K562 (cell line): ENCODE data around the gene ATG10. TPM values are rescaled to one million over a fixed set of nuclear protein-coding genes. Genes with fewer than 3 reads are reported as not detected.

Experiments
- DMBX1 ChIP-seq: fragments of 250-450 bp; sonication (Bioruptor Pico); IDR thresholded peaks from 2 replicates; pipeline ENCODE4 v1.8.0; 2022; ENCODE audit warnings: inconsistent platforms, mild to moderate bottlenecking, moderate library complexity, borderline replicate concordance
- FOXK2 ChIP-seq, 2 experiments: fragments of 450-650 bp; IDR thresholded peaks in 1 of 2; conservative IDR thresholded peaks in 1 of 2; 2 replicates each; pipeline ENCODE4 v1.6.1; 2016; ENCODE audit warnings: low read depth in 2 of 2, mild to moderate bottlenecking in 1 of 2
- GABPA ChIP-seq: fragments of 200-800 bp; sonication (Bioruptor generic); conservative IDR thresholded peaks from 2 replicates; pipeline ENCODE4 v1.6.1; 2016; ENCODE audit warnings: low read depth, missing genetic modification characterization, missing compliant biosample characterization
- KLF6 ChIP-seq: fragments of 250-450 bp; sonication (Bioruptor Pico); IDR thresholded peaks from 2 replicates; pipeline ENCODE4 v1.4.0; 2020; ENCODE audit warnings: mild to moderate bottlenecking, moderate library complexity, borderline replicate concordance
- MCM3 ChIP-seq: fragments of 450-650 bp; IDR thresholded peaks from 2 replicates; pipeline ENCODE4 v1.6.1; 2016
- NBN ChIP-seq: fragments of 450-650 bp; IDR thresholded peaks from 2 replicates; pipeline ENCODE4 v1.6.1; 2016; ENCODE audit warnings: low read depth, mild to moderate bottlenecking
- NFRKB ChIP-seq: fragments of 450-650 bp; IDR thresholded peaks from 2 replicates; pipeline ENCODE4 v1.6.1; 2016; ENCODE audit warnings: low read depth
- NKRF ChIP-seq: fragments of 450-650 bp; IDR thresholded peaks from 2 replicates; pipeline ENCODE4 v1.6.1; 2016; ENCODE audit warnings: borderline replicate concordance
- PPARD ChIP-seq: fragments of 250-450 bp; sonication (Bioruptor Pico); IDR thresholded peaks from 2 replicates; pipeline ENCODE4 v1.8.0; 2022; ENCODE audit warnings: inconsistent platforms, mild to moderate bottlenecking, moderate library complexity
- SNRNP70 ChIP-seq: fragments of 200-400 bp; formaldehyde crosslinking; optimal IDR thresholded peaks from 2 replicates; pipeline ENCODE3; 2017; ENCODE audit warnings: low read depth, low read length
- THRA ChIP-seq: fragments of 450-650 bp; IDR thresholded peaks from 2 replicates; pipeline ENCODE4 v1.6.1; 2017; ENCODE audit warnings: mild to moderate bottlenecking, moderate library complexity
- XRCC4 ChIP-seq: IDR thresholded peaks from one replicate; pipeline ENCODE4 v1.6.1; 2011; ENCODE audit not compliant: insufficient read depth, insufficient read length; ENCODE audit errors: extremely low read depth
- YBX1 ChIP-seq: fragments of 450-650 bp; IDR thresholded peaks from 2 replicates; pipeline ENCODE4 v1.7.1; 2016; ENCODE audit warnings: mild to moderate bottlenecking
- ZBTB7A ChIP-seq: IDR thresholded peaks from 2 replicates; pipeline ENCODE4 v1.6.1; 2011; ENCODE audit warnings: low read depth, mild to moderate bottlenecking, low read length, moderate library complexity, borderline replicate concordance; ENCODE audit not compliant: control insufficient read depth
- ZNF133 ChIP-seq: fragments of 250-450 bp; sonication (Bioruptor Pico); IDR thresholded peaks from 2 replicates; pipeline ENCODE4 v1.4.0; 2020; ENCODE audit warnings: mild to moderate bottlenecking
- ZNF644 ChIP-seq: fragments of 200-800 bp; sonication (Bioruptor generic); IDR thresholded peaks from 2 replicates; pipeline ENCODE4 v1.6.1; 2016; ENCODE audit warnings: low read depth, missing genetic modification characterization, missing compliant biosample characterization
- ZNF699 ChIP-seq: fragments of 250-450 bp; sonication (Bioruptor Pico); IDR thresholded peaks from 2 replicates; pipeline ENCODE4 v1.8.0; 2021; ENCODE audit warnings: mild to moderate bottlenecking, moderate library complexity; ENCODE audit not compliant: insufficient replicate concordance
- polyA plus RNA-seq, 8 experiments: library from polyadenylated mRNA; depleted of rRNA in 4 of 8; stranded (reverse) in 5 of 8; unstranded in 3 of 8; fragments of >200 nt; fragmentation: Nextera tagmentation in 2 of 8; fragmentation: Illumina TruSeq in 1 of 8; extraction: Ambion mirVana in 2 of 8; extraction: Trizol in 1 of 8; gene quantifications; 2 replicates each; pipeline versions ENCODE4 v1.2.1 to v1.2.3, GENCODE V29; 2011 to 2014; ENCODE audit warnings: inconsistent platforms in 1 of 8, missing spikeins in 1 of 8
- total RNA-seq, 7 experiments: library from RNA; depleted of rRNA in 6 of 7; stranded (reverse); fragments of >200 nt in 6 of 7; fragmentation: Illumina TruSeq in 2 of 7; extraction: Trizol in 2 of 7; gene quantifications; 2 replicates each; pipeline versions ENCODE4 v1.2.1 to v1.2.3, GENCODE V29; 2011 to 2021; ENCODE audit warnings: low replicate concordance in 1 of 7
- TF ChIP-seq, protein P1 (sequence below): fragments of 450-650 bp; IDR thresholded peaks from 2 replicates; pipeline ENCODE4 v1.6.1; 2016; ENCODE audit warnings: mild to moderate bottlenecking
- TF ChIP-seq, protein P2 (sequence below): fragments of 250-450 bp; sonication (Bioruptor Pico); IDR thresholded peaks from 2 replicates; pipeline ENCODE4 v1.8.0; 2021; ENCODE audit warnings: moderate library complexity, mild to moderate bottlenecking, inconsistent platforms
- TF ChIP-seq, protein P3 (sequence below): fragments of 250-450 bp; sonication (Bioruptor Pico); IDR thresholded peaks from 2 replicates; pipeline ENCODE4 v1.8.0; 2021; ENCODE audit warnings: moderate library complexity, mild to moderate bottlenecking, inconsistent platforms

ATG10 gene
- total and polyA plus RNA-seq, 9 of the 15 experiments (the other 6 are each of a cell fraction or from before 2014, with no cell fraction given), result 7.0 to 18.8 (median 14.6) TPM

DNA sequence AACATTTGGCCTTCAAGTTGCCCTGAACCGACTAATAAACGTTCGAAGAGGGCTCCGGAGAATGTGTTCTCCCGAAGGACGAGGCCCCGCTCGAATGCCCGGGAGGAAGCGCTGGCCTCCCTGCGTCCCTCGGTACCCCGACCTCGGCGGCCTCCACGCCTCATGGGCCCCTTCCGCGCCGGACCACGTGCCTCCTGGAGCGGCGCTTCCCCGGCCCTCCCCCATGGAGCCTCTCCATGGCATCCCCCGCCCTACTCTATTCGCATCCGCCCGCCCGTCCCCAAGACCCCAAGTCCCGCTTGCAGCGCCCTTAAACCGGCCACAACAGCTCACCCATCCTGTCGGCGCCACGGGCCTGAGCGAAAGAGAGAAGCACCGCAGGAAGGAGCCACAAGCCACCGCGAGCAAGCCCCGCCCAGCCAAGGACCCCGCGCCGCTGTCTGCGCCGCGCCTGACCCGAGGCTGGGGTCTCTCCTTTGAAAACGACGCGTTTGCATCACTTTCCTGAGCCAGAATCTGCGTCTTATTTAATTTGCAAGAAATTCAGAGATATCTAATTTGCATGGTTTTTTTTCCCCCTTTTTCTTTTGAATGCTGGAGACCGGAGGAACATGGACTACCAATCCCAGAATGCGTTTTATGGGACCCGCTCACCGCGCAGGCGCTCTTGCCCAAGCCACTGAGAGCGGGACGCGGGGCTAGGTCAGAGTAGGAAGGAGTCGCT is 306.3 kb downstream of the ATG10 start, which contains the start of gene RPS23 (continued):
- TF ChIP-seq THRA (no peak), KLF6 (CRISPR knock-in tag) (no peak), ZNF699 (CRISPR knock-in tag) (no peak), SNRNP70 (peak; percentile 73), MCM3 (no peak), ZNF644 (tag) (no peak), NKRF (peak; percentile 92), NBN (0 out of 2 replicates have a peak, but pooled peaks have one; percentile 9), NFRKB (peak; percentile 34), DMBX1 (no peak), ZBTB7A (0 out of 2 replicates have a peak, but pooled peaks have one; percentile 46), YBX1 (no peak), GABPA (peak; percentile 81), XRCC4 (no peak), PPARD (no peak), ZNF133 (CRISPR knock-in tag) (no peak), FOXK2 (conservative IDR thresholded peaks at IDR 0.05 in 1 of 2, IDR thresholded peaks at IDR 0.05 in 1 of 2; ENCODE audit: low read depth in 2 of 2) (no peak; a peak in 1 of 4 replicates)
- TF ChIP-seq, protein P1, sequence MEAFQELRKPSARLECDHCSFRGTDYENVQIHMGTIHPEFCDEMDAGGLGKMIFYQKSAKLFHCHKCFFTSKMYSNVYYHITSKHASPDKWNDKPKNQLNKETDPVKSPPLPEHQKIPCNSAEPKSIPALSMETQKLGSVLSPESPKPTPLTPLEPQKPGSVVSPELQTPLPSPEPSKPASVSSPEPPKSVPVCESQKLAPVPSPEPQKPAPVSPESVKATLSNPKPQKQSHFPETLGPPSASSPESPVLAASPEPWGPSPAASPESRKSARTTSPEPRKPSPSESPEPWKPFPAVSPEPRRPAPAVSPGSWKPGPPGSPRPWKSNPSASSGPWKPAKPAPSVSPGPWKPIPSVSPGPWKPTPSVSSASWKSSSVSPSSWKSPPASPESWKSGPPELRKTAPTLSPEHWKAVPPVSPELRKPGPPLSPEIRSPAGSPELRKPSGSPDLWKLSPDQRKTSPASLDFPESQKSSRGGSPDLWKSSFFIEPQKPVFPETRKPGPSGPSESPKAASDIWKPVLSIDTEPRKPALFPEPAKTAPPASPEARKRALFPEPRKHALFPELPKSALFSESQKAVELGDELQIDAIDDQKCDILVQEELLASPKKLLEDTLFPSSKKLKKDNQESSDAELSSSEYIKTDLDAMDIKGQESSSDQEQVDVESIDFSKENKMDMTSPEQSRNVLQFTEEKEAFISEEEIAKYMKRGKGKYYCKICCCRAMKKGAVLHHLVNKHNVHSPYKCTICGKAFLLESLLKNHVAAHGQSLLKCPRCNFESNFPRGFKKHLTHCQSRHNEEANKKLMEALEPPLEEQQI, result no peak
- TF ChIP-seq, protein P2, sequence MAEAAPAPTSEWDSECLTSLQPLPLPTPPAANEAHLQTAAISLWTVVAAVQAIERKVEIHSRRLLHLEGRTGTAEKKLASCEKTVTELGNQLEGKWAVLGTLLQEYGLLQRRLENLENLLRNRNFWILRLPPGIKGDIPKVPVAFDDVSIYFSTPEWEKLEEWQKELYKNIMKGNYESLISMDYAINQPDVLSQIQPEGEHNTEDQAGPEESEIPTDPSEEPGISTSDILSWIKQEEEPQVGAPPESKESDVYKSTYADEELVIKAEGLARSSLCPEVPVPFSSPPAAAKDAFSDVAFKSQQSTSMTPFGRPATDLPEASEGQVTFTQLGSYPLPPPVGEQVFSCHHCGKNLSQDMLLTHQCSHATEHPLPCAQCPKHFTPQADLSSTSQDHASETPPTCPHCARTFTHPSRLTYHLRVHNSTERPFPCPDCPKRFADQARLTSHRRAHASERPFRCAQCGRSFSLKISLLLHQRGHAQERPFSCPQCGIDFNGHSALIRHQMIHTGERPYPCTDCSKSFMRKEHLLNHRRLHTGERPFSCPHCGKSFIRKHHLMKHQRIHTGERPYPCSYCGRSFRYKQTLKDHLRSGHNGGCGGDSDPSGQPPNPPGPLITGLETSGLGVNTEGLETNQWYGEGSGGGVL (CRISPR knock-in tag), result no peak
- TF ChIP-seq, protein P3, sequence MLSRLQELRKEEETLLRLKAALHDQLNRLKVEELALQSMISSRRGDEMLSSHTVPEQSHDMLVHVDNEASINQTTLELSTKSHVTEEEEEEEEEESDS, result no peak
